Measurements from ENCODE around the gene XRCC1. TPM values are rescaled to one million over a fixed set of nuclear protein-coding genes. Genes with fewer than 3 reads are reported as not detected.

Gene XRCC1
- total and polyA plus RNA-seq, 9 of the 15 experiments (the other 6 are each of a cell fraction or from before 2014, with no cell fraction given) = 1.5 to 36.9 (median 24.9) TPM

- TF ChIP-seq SFPQ (IDR thresholded peaks at IDR 0.05; ENCODE audit: low read depth, low read length) (no peak), NEUROD1 (IDR thresholded peaks at IDR 0.05; ENCODE audit: borderline replicate concordance, low read depth, low read length, partially characterized antibody) (peak; percentile 5), ZNF644 (tag; IDR thresholded peaks at IDR 0.05; ENCODE audit: low read depth) (0 out of 2 replicates have a peak, but pooled peaks have one; percentile 24), MYBL2 (IDR thresholded peaks at IDR 0.05; ENCODE audit: low read depth) (no peak), MYBL2 (CRISPR knock-in tag; IDR thresholded peaks at IDR 0.05; ENCODE audit: borderline replicate concordance) (no peak), E2F1 (CRISPR knock-in tag; IDR thresholded peaks at IDR 0.05) (peak; percentile 80; the same call in 1 of the 2 replicates), ZNF316 (IDR thresholded peaks at IDR 0.05) (0 out of 2 replicates have a peak, but pooled peaks have one; percentile 37), SRSF1 (IDR thresholded peaks at IDR 0.05; ENCODE audit: low read depth, low read length) (no peak), CHCHD3 (CRISPR knock-in tag; IDR thresholded peaks at IDR 0.05) (no peak), BHLHE40 (IDR thresholded peaks at IDR 0.05; ENCODE audit: low read length) (0 out of 2 replicates have a peak, but pooled peaks have one; percentile 10), ZNF583 (CRISPR knock-in tag; IDR thresholded peaks at IDR 0.05) (0 out of 2 replicates have a peak, but pooled peaks have one; percentile 77), SIX5 (IDR thresholded peaks at IDR 0.05; ENCODE audit: borderline replicate concordance in 1 of 2, insufficient read depth in 1 of 2, low read depth in 1 of 2, low read length in 2 of 2) (no peak), ZNF133 (CRISPR knock-in tag; IDR thresholded peaks at IDR 0.05) (0 out of 2 replicates have a peak, but pooled peaks have one; percentile 14), PHF21A (IDR thresholded peaks at IDR 0.05; ENCODE audit: borderline replicate concordance, low read depth) (peak; percentile 83)
Measured at GRCh38 chr19:43619262-43620060, 44.1 kb upstream of the XRCC1 start, which contains the start of gene ZNF428 (continued).
